Type B pancreatic cell (in vitro differentiated cells): ENCODE measurements around the gene ABHD17B. TPM values are rescaled to one million over a fixed set of nuclear protein-coding genes. Genes with fewer than 3 reads are reported as not detected.

Source experiments
- DNase-seq: peaks from one replicate; pipeline ENCODE4 v3.0.0; 2021; ENCODE audit warnings: mixed read lengths; ENCODE audit not compliant: unreplicated experiment; ENCODE audit errors: extremely low spot score
- H3K27ac Mint-ChIP-seq: 2 replicates; pipeline ENCODE4 v1.8.0; 2021; ENCODE audit warnings: mild to moderate bottlenecking, mixed read lengths
- H3K27me3 Mint-ChIP-seq: 2 replicates; pipeline ENCODE4 v1.8.0; 2021; ENCODE audit warnings: mixed read lengths
- H3K36me3 Mint-ChIP-seq: 2 replicates; pipeline ENCODE4 v1.8.0; 2021; ENCODE audit warnings: mixed read lengths
- H3K4me1 Mint-ChIP-seq: one replicate; pipeline ENCODE4 v1.8.0; 2021; ENCODE audit warnings: mixed read lengths; ENCODE audit not compliant: unreplicated experiment
- H3K4me3 Mint-ChIP-seq: 2 replicates; pipeline ENCODE4 v1.8.0; 2021; ENCODE audit warnings: mild to moderate bottlenecking, mixed read lengths
- H3K9me3 Mint-ChIP-seq: 2 replicates; pipeline ENCODE4 v1.8.0; 2021; ENCODE audit warnings: mixed read lengths
- CTCF ChIP-seq: fragments of 200-600 bp; sonication (generic); conservative IDR thresholded peaks from 2 replicates; pipeline ENCODE4 v1.5.0; 2021; ENCODE audit warnings: antibody characterized with exemption, mild to moderate bottlenecking
- total RNA-seq: library from RNA; stranded (reverse); gene quantifications from 2 replicates; pipeline ENCODE4 v1.2.1, GENCODE V29; 2021; ENCODE audit warnings: low replicate concordance

The ABHD17B gene
- total RNA-seq, 1 donor from 2014 or later: 35.7 TPM

- Mint-ChIP-seq H3K4me3 (no peak overlapping the region), H3K27ac (no peak overlapping the region), H3K27me3 (peaks cover 11% of the 10 kb centered on the region), H3K9me3 (peaks cover 4% of the 10 kb centered on the region), H3K4me1 (no peaks in the 10 kb centered on the region), H3K36me3 (no peaks in the 10 kb centered on the region)
- no peak for TF ChIP-seq CTCF
- DNase-seq: no peak
These were observed 80.8 kb downstream of the ABHD17B start for GRCh38 chr9:71830153-71830552.

GRCh38 chr9:71826279-71826678 lies 84.7 kb downstream of the ABHD17B start:
- Mint-ChIP-seq H3K4me1 (peaks cover 4% of the 10 kb centered on the region), H3K9me3 (no peaks in the 10 kb centered on the region), H3K4me3 (peak overlapping the region; percentile 12), H3K27me3 (peaks cover 18% of the 10 kb centered on the region), H3K27ac (peak overlapping the region; percentile 83), H3K36me3 (no peaks in the 10 kb centered on the region)
- DNase-seq: no peak
- no peak for TF ChIP-seq CTCF

- TF ChIP-seq CTCF: no peak
- H3K27me3 Mint-ChIP-seq: peaks cover 17% of the 10 kb centered on the region
- H3K4me1 Mint-ChIP-seq: peaks cover 4% of the 10 kb centered on the region
- no peaks in the 10 kb centered on the region for H3K9me3 Mint-ChIP-seq
- DNase-seq: no peak
- no peak overlapping the region for H3K27ac Mint-ChIP-seq
- H3K4me3 Mint-ChIP-seq: no peak overlapping the region
- H3K36me3 Mint-ChIP-seq: no peaks in the 10 kb centered on the region
These were observed 86.7 kb downstream of the ABHD17B start for GRCh38 chr9:71824257-71824656.

GRCh38 chr9:71822935-71823334 lies 88.1 kb downstream of the ABHD17B start:
- Mint-ChIP-seq H3K4me3 (no peak overlapping the region), H3K9me3 (no peaks in the 10 kb centered on the region), H3K27ac (no peak overlapping the region), H3K4me1 (peaks cover 4% of the 10 kb centered on the region), H3K36me3 (no peaks in the 10 kb centered on the region), H3K27me3 (peaks cover 13% of the 10 kb centered on the region)
- DNase-seq: no peak
- TF ChIP-seq CTCF: no peak

- Mint-ChIP-seq H3K9me3 (no peaks in the 10 kb centered on the region), H3K27me3 (peaks cover 10% of the 10 kb centered on the region), H3K36me3 (no peaks in the 10 kb centered on the region), H3K4me3 (no peak overlapping the region), H3K4me1 (peaks cover 4% of the 10 kb centered on the region), H3K27ac (peak overlapping the region; percentile 48)
- no peak for TF ChIP-seq CTCF
- no peak for DNase-seq
These were observed 88.5 kb downstream of the ABHD17B start for GRCh38 chr9:71822456-71822855.

- no peak for DNase-seq
- no peaks in the 10 kb centered on the region for H3K9me3 Mint-ChIP-seq
- no peak for TF ChIP-seq CTCF
These were observed 89.6 kb downstream of the ABHD17B start for GRCh38 chr9:71821405-71821804.

More at GRCh38 chr9:71821405-71821804, 89.6 kb downstream of the ABHD17B start:
- peaks cover 10% of the 10 kb centered on the region for H3K27me3 Mint-ChIP-seq
- H3K4me3 Mint-ChIP-seq: no peak overlapping the region
- H3K36me3 Mint-ChIP-seq: no peaks in the 10 kb centered on the region
- peaks cover 4% of the 10 kb centered on the region for H3K4me1 Mint-ChIP-seq
- no peak overlapping the region for H3K27ac Mint-ChIP-seq
